G401 (cell line): ENCODE results near the gene HOXA7. TPM values are rescaled to one million over a fixed set of nuclear protein-coding genes. Genes with fewer than 3 reads are reported as not detected.

Experiments used
- DNase-seq: peaks from one replicate; pipeline ENCODE4 v3.0.0-alpha.2; 2015; ENCODE audit warnings: low spot score
- in situ Hi-C: cut with HindIII; loops from 2 replicates; pipeline ENCODE4 v1.10.0; 2016; ENCODE audit warnings: low sequenced_read_pairs, mixed read lengths
- total RNA-seq: library from RNA; depleted of rRNA; stranded (reverse); fragments of >200 nt; shearing (Covaris generic); gene quantifications from 2 replicates; pipeline ENCODE4 v1.2.3, GENCODE V29; 2014

Gene HOXA7
- total RNA-seq, 1 experiment from 2014 or later, result 7.1 TPM

GRCh38 chr7:27184337-27185012 is 28.0 kb upstream of the HOXA7 start:
- DNase-seq, result no peak
- in situ Hi-C loops, result no loop called here

GRCh38 chr7:27183682-27184336 is 27.3 kb upstream of the HOXA7 start:
- in situ Hi-C loops, result no loop called here
- no peak for DNase-seq

- no peak for DNase-seq
- in situ Hi-C loops, result no loop called here
Measured at GRCh38 chr7:27182861-27183681, 26.6 kb upstream of the HOXA7 start.

- in situ Hi-C loops, result no loop called here
- DNase-seq, result no peak
Measured at GRCh38 chr7:27182285-27182841, 25.9 kb upstream of the HOXA7 start.

- in situ Hi-C loops, result no loop called here
- no peak for DNase-seq
Measured at GRCh38 chr7:27181795-27182275, 25.4 kb upstream of the HOXA7 start.

GRCh38 chr7:27180431-27181420 is 24.3 kb upstream of the HOXA7 start:
- DNase-seq, result no peak
- in situ Hi-C loops, result no loop called here

GRCh38 chr7:27179503-27180430 is 23.3 kb upstream of the HOXA7 start:
- in situ Hi-C loops, result no loop called here

GRCh38 chr7:27179030-27179429 is 22.6 kb upstream of the HOXA7 start:
- in situ Hi-C loops, result no loop called here
- DNase-seq, result no peak

More at GRCh38 chr7:27179503-27180430, 23.3 kb upstream of the HOXA7 start:
- peak; percentile 40 for DNase-seq

GRCh38 chr7:27178366-27178765 is 21.9 kb upstream of the HOXA7 start:
- DNase-seq, result no peak
- in situ Hi-C loops, result no loop called here

GRCh38 chr7:27177795-27178320 is 21.4 kb upstream of the HOXA7 start:
- in situ Hi-C loops, result no loop called here
- DNase-seq, result no peak

GRCh38 chr7:27176962-27177794 is 20.7 kb upstream of the HOXA7 start:
- DNase-seq, result no peak
- in situ Hi-C loops, result no loop called here

GRCh38 chr7:27176524-27176845 is 20.0 kb upstream of the HOXA7 start:
- no peak for DNase-seq
- in situ Hi-C loops, result no loop called here

- in situ Hi-C loops, result no loop called here
- DNase-seq, result no peak
Measured at GRCh38 chr7:27175626-27176523, 19.4 kb upstream of the HOXA7 start.

GRCh38 chr7:27174874-27175625 is 18.6 kb upstream of the HOXA7 start:
- DNase-seq, result peak; percentile 44
- in situ Hi-C loops, result no loop called here
